ENCODE results near the gene NPL.

GRCh38 chr1:182740120-182740519 is 49.5 kb upstream of the NPL start:
- TF ChIP-seq ZFX (IDR thresholded peaks at IDR 0.05) (no peak), CTCF (conservative IDR thresholded peaks at IDR 0.05) (no peak)
